HCT116 (cell line): ENCODE measurements around the gene PLPP7. TPM values are rescaled to one million over a fixed set of nuclear protein-coding genes. Genes with fewer than 3 reads are reported as not detected.

Experiments used
- ATAC-seq: fragments of 200-7000 bp; cut with Tn5 transposase; 2 replicates; pipeline ENCODE4 v1.9.1; 2020; ENCODE audit warnings: mild to moderate bottlenecking, moderate library complexity
- BruUV-seq: library from RNA; stranded (reverse); fragments of 400-500 nt; replicated peaks from 2 replicates; lab custom pipeline; 2021; lab: Mats Ljungman, UMichigan
- CTCF ChIA-PET: fragments of 300-600 bp; sonication (Branson Sonifier 250); formaldehyde crosslinking; loops from one replicate; lab custom pipeline; 2021; ENCODE audit warnings: antibody characterized with exemption; lab: Charles Lee
- POLR2A ChIA-PET: fragments of 300-600, 350-600 bp; sonication (Branson Sonifier 250); formaldehyde crosslinking; loops from one replicate; lab custom pipeline; 2021; ENCODE audit warnings: antibody characterized with exemption; lab: Charles Lee
- RAD21 ChIA-PET, 2 experiments: fragments of 300-600 bp; sonication (Branson Sonifier 250); formaldehyde crosslinking; loops; one replicate each; lab custom pipeline; 2023; ENCODE audit warnings: low total read pairs in 2 of 2; ENCODE audit not compliant: uncharacterized antibody in 2 of 2, unreplicated experiment in 2 of 2, low non-redundant PET in 1 of 2; lab: Charles Lee
- DNase-seq: peaks from one replicate; pipeline ENCODE4 v3.0.0-alpha.2; 2010; ENCODE audit warnings: low read depth, low spot score
- H2AFZ ChIP-seq: fragments of 200-600 bp; shearing (Covaris generic), sonication (generic); 2 replicates; pipeline ENCODE4 v1.6.1; 2017; ENCODE audit warnings: low read depth, mixed run types, mixed read lengths, antibody characterized with exemption, low read length; ENCODE audit not compliant: poor library complexity, severe bottlenecking
- H3K27ac ChIP-seq: 2 replicates; pipeline ENCODE4 v1.5.1; 2012; ENCODE audit warnings: low read depth, low read length
- H3K27me3 ChIP-seq: fragments of 200-600 bp; sonication (generic); 2 replicates; pipeline ENCODE4 v1.6.1; 2016; ENCODE audit warnings: mixed run types, low read length, mixed read lengths; ENCODE audit not compliant: insufficient read depth
- H3K36me3 ChIP-seq, 2 experiments: fragments of 200-500 bp in 1 of 2; fragments of 200-600 bp in 1 of 2; sonication (Bioruptor generic) in 1 of 2; sonication (generic) in 1 of 2; 2 replicates each; pipeline versions ENCODE4 v1.5.1 to v1.6.1; 2014 to 2016; ENCODE audit warnings: low read length in 2 of 2, inconsistent platforms in 1 of 2, mixed read lengths in 1 of 2, mixed run types in 1 of 2; ENCODE audit not compliant: insufficient read depth in 2 of 2, control insufficient read depth in 1 of 2
- H3K4me1 ChIP-seq, 2 experiments: fragments of 200-600 bp in 1 of 2; sonication (generic) in 1 of 2; 2 replicates each; pipeline versions ENCODE4 v1.5.1 to v1.6.1; 2012 to 2017; ENCODE audit warnings: low read length in 2 of 2, inconsistent platforms in 1 of 2, mild to moderate bottlenecking in 1 of 2, mixed read lengths in 1 of 2, mixed run types in 1 of 2, moderate library complexity in 1 of 2; ENCODE audit not compliant: insufficient read depth in 2 of 2, control insufficient read depth in 1 of 2
- H3K4me2 ChIP-seq: fragments of 200-600 bp; sonication (generic); 2 replicates; pipeline ENCODE4 v1.6.1; 2017; ENCODE audit warnings: mixed run types, low read length, mixed read lengths
- H3K4me3 ChIP-seq, 2 experiments: fragments of 200-600 bp in 1 of 2; sonication (generic) in 1 of 2; replicated peaks in 1 of 2; 2 replicates each; pipeline ENCODE4 v1.5.1; 2011 to 2016; ENCODE audit warnings: low read length in 2 of 2, control low read depth in 1 of 2, low read depth in 1 of 2, mild to moderate bottlenecking in 1 of 2, mixed read lengths in 1 of 2, mixed run types in 1 of 2
- H3K79me2 ChIP-seq: fragments of 200-600 bp; sonication (generic); 2 replicates; pipeline ENCODE4 v1.6.1; 2017; ENCODE audit warnings: mild to moderate bottlenecking, mixed run types, low read length, moderate library complexity, mixed read lengths; ENCODE audit not compliant: insufficient read depth
- H3K9ac ChIP-seq: fragments of 200-600 bp; sonication (generic); 2 replicates; pipeline ENCODE4 v1.6.1; 2016; ENCODE audit warnings: low read length, mixed read lengths
- H3K9me2 ChIP-seq: fragments of 200-600 bp; sonication (generic), shearing (Covaris generic); 2 replicates; pipeline ENCODE4 v1.6.1; 2017; ENCODE audit warnings: mixed run types, mild to moderate bottlenecking, moderate library complexity; ENCODE audit not compliant: insufficient read depth
- H3K9me3 ChIP-seq, 2 experiments: fragments of 200-500 bp in 1 of 2; fragments of 200-600 bp in 1 of 2; sonication (Bioruptor generic) in 1 of 2; sonication (generic) in 1 of 2; 2 replicates each; pipeline ENCODE4 v1.6.1; 2014 to 2017; ENCODE audit warnings: low read length in 2 of 2, mixed read lengths in 2 of 2, inconsistent platforms in 1 of 2, low read depth in 1 of 2, mild to moderate bottlenecking in 1 of 2, mixed run types in 1 of 2, moderate library complexity in 1 of 2; ENCODE audit not compliant: control insufficient read depth in 1 of 2, insufficient read depth in 1 of 2
- H4K20me1 ChIP-seq: fragments of 200-600 bp; sonication (generic), shearing (Covaris generic); 2 replicates; pipeline ENCODE4 v1.6.1; 2017; ENCODE audit warnings: mixed run types, mild to moderate bottlenecking, moderate library complexity; ENCODE audit not compliant: insufficient read depth
- ATF3 ChIP-seq: IDR thresholded peaks from 2 replicates; pipeline ENCODE4 v1.6.1; 2012
- SP1 ChIP-seq: IDR thresholded peaks from 2 replicates; pipeline ENCODE4 v1.6.1; 2012; ENCODE audit warnings: low read depth
- YY1 ChIP-seq: IDR thresholded peaks from 2 replicates; pipeline ENCODE4 v1.6.1; 2011; ENCODE audit warnings: low read length, low read depth, moderate library complexity, mild to moderate bottlenecking; ENCODE audit not compliant: insufficient replicate concordance; ENCODE audit errors: extremely low read depth
- intact Hi-C: fragments of 100-400 bp; cut with micrococcal nuclease; formaldehyde crosslinking; loops from 2 replicates; pipeline ENCODE4 v1.10.0; 2022
- total RNA-seq: library from RNA; stranded (reverse); gene quantifications from one replicate; pipeline ENCODE4 v1.2.1, GENCODE V29; 2021; ENCODE audit not compliant: unreplicated experiment
- TF ChIP-seq, protein P1 (sequence below): IDR thresholded peaks from 2 replicates; pipeline ENCODE4 v1.6.1; 2012

PLPP7 gene
- total RNA-seq, 1 experiment from 2014 or later = 0.37 TPM

GRCh38 chr9:131291795-131292315 is 2.3 kb downstream of the PLPP7 start:
- no TSS peak for BruUV-seq
- Histone ChIP-seq H3K4me1 (no peaks in the 10 kb centered on the region), H3K36me3 (no peaks in the 10 kb centered on the region), H2AFZ (no peak overlapping the region), H3K4me2 (no peak overlapping the region), H3K27me3 (no peaks in the 10 kb centered on the region), H4K20me1 (no peaks in the 10 kb centered on the region), H3K4me3 (no peak overlapping the region), H3K9me3 (no peaks in the 10 kb centered on the region), H3K27ac (no peak overlapping the region), H3K9ac (no peak overlapping the region), H3K79me2 (no peaks in the 10 kb centered on the region), H3K9me2 (no peaks in the 10 kb centered on the region)
- DNase-seq = no peak
- TF ChIP-seq ATF3 = no peak
- TF ChIP-seq, protein P1, sequence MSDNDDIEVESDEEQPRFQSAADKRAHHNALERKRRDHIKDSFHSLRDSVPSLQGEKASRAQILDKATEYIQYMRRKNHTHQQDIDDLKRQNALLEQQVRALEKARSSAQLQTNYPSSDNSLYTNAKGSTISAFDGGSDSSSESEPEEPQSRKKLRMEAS = no peak
- no peak for TF ChIP-seq YY1
- TF ChIP-seq SP1 = no peak
- POLR2A ChIA-PET = no interaction called here
- RAD21 ChIA-PET = no interaction called here
- intact Hi-C loops = no loop called here
- CTCF ChIA-PET = no interaction called here
- ATAC-seq = no peak

DNA sequence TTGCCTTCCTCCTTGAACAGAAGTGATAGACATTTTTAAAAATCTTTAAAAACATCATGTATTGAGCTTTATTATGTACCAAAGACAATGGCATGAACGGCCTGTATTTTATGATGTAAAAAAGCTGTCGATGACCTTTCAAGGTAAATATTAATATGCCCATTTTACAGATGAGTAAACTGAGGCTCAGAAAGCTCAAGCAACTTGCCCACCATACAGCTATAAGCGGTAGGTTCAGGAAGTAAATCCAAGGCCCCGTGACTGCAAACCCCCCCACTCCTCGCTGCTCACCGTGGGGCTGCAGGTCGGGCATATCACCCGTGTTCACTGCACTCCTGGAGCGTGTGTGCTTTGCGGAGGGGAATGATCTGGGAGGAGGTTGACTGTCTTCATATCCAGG is 3.4 kb downstream of the PLPP7 start:
- DNase-seq = no peak
- Histone ChIP-seq H3K79me2 (no peaks in the 10 kb centered on the region), H3K4me2 (no peak overlapping the region), H2AFZ (no peak overlapping the region), H4K20me1 (no peaks in the 10 kb centered on the region), H3K27me3 (no peaks in the 10 kb centered on the region), H3K27ac (no peak overlapping the region), H3K9me2 (no peaks in the 10 kb centered on the region), H3K9me3 (no peaks in the 10 kb centered on the region)
- BruUV-seq = no TSS peak
- intact Hi-C loops = no loop called here
- ChIA-PET CTCF (no interaction called here), POLR2A (no interaction called here)
- TF ChIP-seq SP1 = no peak
- TF ChIP-seq, all 23 proteins: peak for 0
- RAD21 ChIA-PET = no interaction called here
- ATAC-seq = no peak
- no peaks in the 10 kb centered on the region for H3K4me1 ChIP-seq
- no peaks in the 10 kb centered on the region for H3K36me3 ChIP-seq
- no peak overlapping the region for H3K9ac ChIP-seq
- no peak overlapping the region for H3K4me3 ChIP-seq
